ENCODE results near the gene SEC14L5.

- TF ChIP-seq POLR2A (IDR thresholded peaks at IDR 0.05; ENCODE audit: low read length) = no peak
- TF ChIP-seq GATA1 (IDR thresholded peaks at IDR 0.05; ENCODE audit: low read depth, low read length) = no peak
Observed at GRCh38 chr16:4958510-4959438, 644 bp downstream of the SEC14L5 start.
